Superior temporal gyrus (tissue), 1 donor: ENCODE data around the gene EDA.
"Not testable (repeated sequence)": the region's sequence is repeated elsewhere in the genome, so short reads cannot be mapped to it uniquely, and the experiment has no call there.

ENCODE experiments used
- DNase-seq: peaks from one replicate; pipeline ENCODE4 v3.0.0-alpha.2; 2016; ENCODE audit errors: extremely low spot score

EDA gene

GRCh38 chrX:69951753-69952152 is 335.8 kb downstream of the EDA start:
- no peak for DNase-seq

DNA sequence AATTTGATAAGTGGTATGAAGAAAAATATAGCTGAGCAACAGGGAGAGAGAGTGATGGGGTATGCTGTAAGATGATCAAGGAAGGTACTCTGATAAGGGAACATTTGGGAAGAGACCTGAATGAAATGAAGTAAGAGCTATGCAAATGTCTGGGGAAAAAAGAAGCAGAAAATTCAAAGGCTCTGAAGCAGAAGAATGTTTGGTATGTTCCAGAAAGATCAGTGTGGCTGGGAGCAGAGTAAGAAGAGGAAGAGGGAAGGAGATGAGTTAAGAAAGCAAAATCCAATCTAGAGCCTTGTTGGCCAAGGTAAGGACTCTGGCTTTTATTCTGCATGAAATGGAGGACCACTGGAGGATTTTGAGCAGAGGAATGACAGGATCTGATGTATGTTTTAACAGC is 343.8 kb downstream of the EDA start:
- no peak for DNase-seq

DNA sequence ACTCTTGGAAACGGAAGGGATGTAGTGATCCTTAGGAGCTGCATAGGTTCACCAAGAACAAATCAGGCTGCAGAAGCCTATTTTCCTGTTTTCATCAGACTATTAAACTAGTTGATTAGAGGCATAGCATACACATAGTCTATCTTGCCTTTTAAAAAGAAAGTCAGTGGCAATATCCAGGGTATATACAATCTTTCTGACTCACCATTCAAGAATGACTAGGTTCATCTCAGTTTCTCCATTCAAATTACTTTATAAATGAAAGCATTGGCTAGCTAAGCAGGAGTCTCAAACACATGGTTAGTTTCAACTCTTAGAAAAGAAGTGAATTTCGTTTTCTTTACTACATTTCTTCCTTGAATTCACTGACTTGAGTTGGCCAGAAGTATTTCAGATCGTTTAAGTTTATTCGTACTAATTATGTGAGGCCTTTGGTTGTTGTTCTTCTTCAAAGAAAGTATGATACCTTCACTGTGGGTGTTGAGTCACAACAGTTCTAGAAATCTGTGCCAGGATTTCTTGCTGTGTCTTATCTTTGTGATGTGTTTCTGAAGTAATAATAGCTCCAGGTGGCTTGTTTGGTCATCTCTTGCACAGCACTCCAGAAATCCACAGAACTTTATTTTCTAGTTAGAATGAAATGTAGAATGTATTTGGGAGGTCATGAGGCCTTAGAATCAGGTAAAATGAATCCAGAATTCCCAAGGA is 345.6 kb downstream of the EDA start:
- no peak for DNase-seq

DNA sequence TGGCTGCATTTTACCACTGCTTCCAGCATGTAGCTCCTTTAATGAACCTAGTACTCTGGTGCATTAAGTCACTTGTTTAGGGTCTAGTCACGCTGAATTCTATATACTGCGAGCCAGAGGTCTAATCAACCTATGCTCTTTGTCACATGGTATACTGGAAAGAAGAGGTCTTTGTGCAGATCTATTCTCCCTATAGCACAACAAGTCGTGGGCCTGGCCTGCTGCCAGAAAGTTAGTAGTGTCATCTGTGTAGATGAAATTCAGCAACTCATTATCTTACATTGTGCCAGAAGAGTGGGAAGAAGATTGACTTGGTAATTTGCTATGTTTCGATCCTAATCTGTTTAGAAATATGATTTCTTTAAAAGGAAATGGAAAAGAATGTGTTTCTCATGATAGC is 353.0 kb downstream of the EDA start:
- peak; percentile 16 for DNase-seq

DNA sequence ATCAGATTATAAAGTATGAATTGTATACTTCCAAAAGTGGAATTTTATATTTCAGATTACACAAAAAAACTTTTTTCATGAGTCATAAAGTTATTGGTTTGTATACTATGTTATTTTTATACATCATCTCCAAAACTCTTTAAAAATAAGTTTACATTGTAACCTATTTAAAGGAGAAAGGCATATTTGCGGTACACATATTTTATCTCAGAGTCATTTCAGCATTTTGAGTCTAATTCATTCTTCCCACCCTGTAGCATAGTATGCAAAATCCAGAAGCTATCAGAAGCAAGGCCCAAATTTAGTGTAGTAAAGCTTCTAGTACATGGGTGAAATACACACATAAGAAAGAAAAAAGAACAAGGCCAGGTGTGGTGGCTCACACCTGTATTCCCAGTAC is 353.5 kb downstream of the EDA start:
- DNase-seq = no peak

DNA sequence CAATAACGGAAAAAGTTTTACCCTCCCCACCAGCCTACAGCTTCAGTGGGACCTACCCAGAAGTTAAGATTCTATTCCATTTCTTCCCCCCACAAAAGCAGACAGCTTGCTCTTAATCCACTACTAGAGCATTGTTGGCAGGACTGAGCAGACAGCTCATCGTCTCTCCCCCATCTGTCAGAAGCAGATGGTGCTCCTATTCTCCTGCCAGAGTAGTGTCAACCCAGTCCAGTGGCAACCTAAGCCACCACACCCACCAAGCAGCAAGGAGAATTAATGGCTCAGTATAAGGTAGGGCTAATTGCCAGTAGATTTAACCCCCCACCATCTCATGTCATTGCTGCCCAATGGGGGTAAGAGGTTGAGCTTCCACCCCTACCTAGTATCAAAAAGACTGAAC is 371.8 kb downstream of the EDA start:
- DNase-seq = no peak

GRCh38 chrX:69988955-69989394 is 373.1 kb downstream of the EDA start:
- no peak for DNase-seq

DNA sequence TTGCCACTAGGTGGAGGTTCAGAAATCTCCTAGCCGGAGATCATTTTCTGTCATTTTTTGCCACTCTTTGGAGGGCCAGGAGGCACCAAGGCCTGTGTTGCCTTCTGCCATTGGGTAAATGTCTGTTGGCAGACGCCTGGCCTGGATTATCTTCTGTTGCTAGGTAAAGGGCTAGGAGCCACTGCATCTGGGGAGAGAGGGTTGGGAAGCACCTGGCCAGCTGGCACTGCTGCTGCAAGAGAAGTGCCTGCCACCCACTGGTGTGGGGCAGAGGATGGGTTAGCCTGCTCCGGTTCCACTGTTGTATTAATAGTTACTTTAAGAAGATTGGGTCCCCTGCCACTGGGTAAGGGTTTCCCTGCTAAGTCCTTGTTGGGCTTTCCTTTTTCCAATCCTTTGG is 375.8 kb downstream of the EDA start:
- DNase-seq = no peak

DNA sequence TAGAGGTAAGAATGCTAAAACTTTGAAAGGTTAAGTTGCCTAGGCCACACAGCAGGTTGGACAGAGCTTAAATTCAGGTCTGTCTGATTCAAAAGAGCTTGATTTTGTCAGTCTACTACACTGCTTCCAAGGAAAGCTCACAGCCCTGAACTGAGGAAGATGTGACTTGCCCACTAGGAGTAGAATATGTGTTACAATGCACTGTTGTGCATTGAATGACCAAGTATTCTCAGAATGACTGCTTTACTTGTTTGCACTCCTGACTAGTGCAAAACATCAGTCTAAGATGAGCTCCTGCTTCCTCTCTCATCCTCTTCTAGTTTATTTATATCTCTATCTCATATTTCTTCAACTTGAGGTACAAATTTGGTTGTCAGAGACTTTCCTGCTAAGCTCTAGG is 377.6 kb downstream of the EDA start:
- no peak for DNase-seq

GRCh38 chrX:69995362-69996112 is 379.6 kb downstream of the EDA start:
- DNase-seq = no peak

DNA sequence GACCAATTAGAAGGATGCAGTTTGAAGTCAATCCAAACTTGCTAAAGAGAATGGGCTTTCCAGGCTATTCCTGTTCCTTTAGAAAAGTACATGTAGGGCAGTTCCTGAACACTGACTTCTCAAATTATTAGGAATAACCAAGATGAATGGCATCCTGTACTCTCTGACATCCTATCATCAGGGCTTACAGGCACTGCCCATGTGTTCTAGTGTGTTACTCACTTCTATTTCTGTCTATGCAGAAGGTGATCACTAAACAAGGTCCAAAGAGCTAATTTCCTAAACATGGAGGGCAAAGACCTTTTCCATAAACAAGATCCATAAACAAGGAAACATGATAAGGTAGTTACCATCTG is 380.2 kb downstream of the EDA start:
- no peak for DNase-seq

- DNase-seq = not testable (repeated sequence)
Observed at GRCh38 chrX:69998299-69998698, 382.4 kb downstream of the EDA start.

DNA sequence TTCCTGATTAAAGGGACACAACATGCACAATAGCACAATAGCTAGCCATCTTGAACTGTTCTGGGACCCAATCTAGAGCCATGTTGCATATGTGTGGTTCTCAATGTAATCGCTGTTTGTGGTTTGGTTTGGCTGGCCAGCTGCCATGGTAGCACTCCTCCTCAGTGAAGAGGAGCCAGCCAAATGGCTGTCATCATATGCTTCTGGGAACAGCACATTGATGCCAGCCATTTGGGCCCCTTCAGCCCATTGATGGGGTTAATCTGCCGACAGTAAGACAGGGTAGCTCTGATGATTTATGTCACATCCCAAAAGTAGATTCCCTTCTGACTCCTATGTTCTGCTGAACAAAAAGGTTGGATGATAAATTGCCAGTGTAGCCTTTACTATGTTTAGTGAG is 385.4 kb downstream of the EDA start:
- no peak for DNase-seq

DNA sequence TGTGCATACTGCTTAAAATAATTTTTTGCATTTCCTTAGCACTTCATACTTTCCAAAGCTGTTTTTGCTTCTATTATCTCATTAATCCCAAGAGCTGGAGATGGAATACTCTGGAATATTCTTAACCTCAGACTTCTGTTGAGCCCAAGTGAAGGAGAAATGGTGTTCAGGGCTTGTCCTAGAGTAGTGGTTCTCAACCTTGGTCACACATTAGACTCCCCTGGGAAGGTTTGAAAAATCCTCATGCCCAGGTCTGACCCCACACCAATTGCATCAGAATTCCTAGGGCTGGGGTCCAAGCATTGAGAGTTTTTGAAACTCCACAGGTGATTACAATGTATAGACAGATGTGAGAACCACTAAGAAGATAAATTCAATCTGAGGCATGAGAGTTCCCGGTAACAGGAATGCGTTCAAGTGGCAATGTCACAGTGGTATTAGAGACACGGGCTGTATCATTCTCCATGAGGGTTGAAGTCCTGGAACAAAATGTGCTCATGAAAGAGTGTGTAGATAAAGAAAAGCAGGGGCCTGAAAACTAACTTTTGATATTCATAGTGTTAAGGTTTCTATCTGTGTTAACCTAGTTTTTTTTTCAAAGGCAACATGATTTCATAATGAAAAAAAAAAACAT is 385.9 kb downstream of the EDA start:
- no peak for DNase-seq

GRCh38 chrX:70007946-70008345 is 392.0 kb downstream of the EDA start:
- no peak for DNase-seq

DNA sequence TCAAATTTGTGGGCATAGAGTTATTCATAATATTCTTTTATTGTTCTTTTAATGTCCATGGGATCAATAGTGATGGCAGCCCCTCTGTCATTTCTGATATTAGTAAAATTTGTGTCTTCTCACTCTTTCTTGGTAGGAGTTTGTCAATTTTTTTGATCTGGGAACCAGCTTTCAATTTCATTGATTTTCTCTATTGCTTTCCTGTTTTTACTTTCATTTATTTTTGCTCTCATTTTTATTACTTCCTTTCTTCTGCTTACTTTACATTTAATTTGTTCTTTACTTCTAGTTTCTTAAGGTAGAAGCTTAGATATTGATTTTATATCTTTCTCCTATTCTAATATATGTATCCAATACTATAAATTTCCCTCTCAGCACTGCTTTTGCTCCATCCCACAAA is 393.1 kb downstream of the EDA start:
- no peak for DNase-seq

GRCh38 chrX:70009970-70010369 is 394.1 kb downstream of the EDA start:
- DNase-seq = no peak

DNA sequence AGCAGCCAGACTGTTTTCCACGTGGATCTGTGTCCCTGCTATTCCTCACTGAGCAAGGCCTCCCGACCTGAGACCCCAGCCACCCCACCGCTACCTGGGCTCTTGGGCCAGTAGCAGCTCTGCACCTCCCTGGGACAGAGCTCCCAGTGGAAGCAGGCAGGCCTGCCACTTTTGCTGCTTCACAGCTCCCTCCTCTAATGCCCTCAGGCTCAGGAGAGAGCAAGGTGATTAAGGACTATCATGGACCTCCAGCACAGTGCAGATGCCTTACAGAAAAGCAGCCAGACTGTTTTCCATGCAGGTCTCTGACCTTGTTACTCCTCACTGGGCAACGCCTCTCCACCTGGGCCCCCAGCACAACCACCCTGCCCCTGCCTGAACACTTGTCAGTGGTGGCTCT is 396.8 kb downstream of the EDA start:
- no peak for DNase-seq

GRCh38 chrX:70013466-70014381 is 397.8 kb downstream of the EDA start:
- DNase-seq = no peak

GRCh38 chrX:70016513-70016912 is 400.6 kb downstream of the EDA start:
- no peak for DNase-seq

- DNase-seq = no peak
Observed at GRCh38 chrX:70022616-70023015, 406.7 kb downstream of the EDA start.

DNA sequence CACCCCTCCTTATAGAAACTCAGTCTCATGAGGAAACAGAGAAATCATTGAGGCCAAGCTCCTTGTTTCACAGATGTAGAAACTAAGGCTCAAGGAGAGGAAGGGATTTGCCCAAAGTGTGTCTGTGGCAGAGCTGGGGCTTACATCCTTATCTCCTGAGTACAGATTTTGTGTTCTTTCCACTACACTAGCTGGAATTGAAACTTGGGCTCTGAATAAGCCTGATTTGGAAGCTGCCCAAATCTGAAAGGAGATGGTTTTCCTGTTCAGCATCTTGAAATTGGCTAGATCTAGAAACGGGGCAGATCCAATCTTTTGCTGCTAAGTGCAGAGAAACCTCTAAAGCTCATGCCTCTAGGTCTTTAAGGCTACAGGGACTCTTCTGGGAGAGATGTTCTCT is 409.6 kb downstream of the EDA start:
- peak; percentile 9 for DNase-seq
